Fibroblast of lung (primary cell): Measurements from ENCODE around the gene KCNH4.
"Not testable (repeated sequence)": the region's sequence is repeated elsewhere in the genome, so short reads cannot be mapped to it uniquely, and the experiment has no call there.

Experiments
- CTCF ChIP-seq, 2 donors: IDR thresholded peaks in 1 of 2; conservative IDR thresholded peaks in 1 of 2; 1 replicate in 1 of 2; 2 replicates in 1 of 2; pipeline ENCODE4 v1.5.1; 2011 to 2012; ENCODE audit warnings: low read length in 2 of 2, control low read depth in 1 of 2, inconsistent platforms in 1 of 2, low read depth in 1 of 2, mild to moderate bottlenecking in 1 of 2
- EZH2 ChIP-seq: IDR thresholded peaks from 2 replicates; pipeline ENCODE4 v1.5.1; 2012; ENCODE audit warnings: low read length, control low read depth, mild to moderate bottlenecking; ENCODE audit errors: missing control alignments

GRCh38 chr17:42143138-42143537 is 37.8 kb downstream of the KCNH4 start:
- TF ChIP-seq CTCF (conservative IDR thresholded peaks at IDR 0.05 in 1 of 2, IDR thresholded peaks at IDR 0.05 in 1 of 2; ENCODE audit: low read depth in 1 of 2, low read length in 2 of 2); EZH2: not testable (repeated sequence)
